A673 (cell line): ENCODE measurements around the gene RNF123. TPM values are rescaled to one million over a fixed set of nuclear protein-coding genes. Genes with fewer than 3 reads are reported as not detected.

Experiments used
- BruUV-seq: library from RNA; stranded (reverse); fragments of 400-500 nt; replicated peaks from 2 replicates; lab custom pipeline; 2021; lab: Mats Ljungman, UMichigan
- CTCF ChIA-PET: fragments of 300-600 bp; sonication (Branson Sonifier 250); formaldehyde crosslinking; loops from one replicate; lab custom pipeline; 2022; ENCODE audit warnings: antibody characterized with exemption; lab: Charles Lee
- POLR2A ChIA-PET: fragments of 300-600 bp; sonication (Branson Sonifier 250); formaldehyde crosslinking; loops from one replicate; lab custom pipeline; 2022; ENCODE audit warnings: antibody characterized with exemption; ENCODE audit not compliant: low non-redundant PET; lab: Charles Lee
- DNase-seq: peaks from one replicate; pipeline ENCODE4 v3.0.0-alpha.2; 2015; ENCODE audit warnings: low spot score
- H3K27ac ChIP-seq: fragments of 200-600 bp; sonication (generic); 2 replicates; pipeline ENCODE4 v1.5.1; 2016; ENCODE audit warnings: mixed run types, low read depth, mild to moderate bottlenecking, mixed read lengths, antibody characterized with exemption, low read length; ENCODE audit not compliant: poor library complexity, severe bottlenecking
- H3K27me3 ChIP-seq: fragments of 200-600 bp; sonication (generic); replicated peaks from 2 replicates; pipeline ENCODE4 v1.6.1; 2017; ENCODE audit warnings: mixed run types, low read depth, mild to moderate bottlenecking, mixed read lengths, antibody characterized with exemption, low read length; ENCODE audit not compliant: insufficient read depth, poor library complexity
- H3K36me3 ChIP-seq: fragments of 200-600 bp; sonication (generic); 2 replicates; pipeline ENCODE4 v1.6.1; 2016; ENCODE audit warnings: mixed run types, mild to moderate bottlenecking, mixed read lengths, antibody characterized with exemption, low read length; ENCODE audit not compliant: insufficient read depth, poor library complexity, severe bottlenecking
- H3K4me1 ChIP-seq: fragments of 200-600 bp; sonication (generic); 2 replicates; pipeline ENCODE4 v1.6.1; 2017; ENCODE audit warnings: mixed run types, mild to moderate bottlenecking, mixed read lengths, antibody characterized with exemption, low read length; ENCODE audit not compliant: insufficient read depth, poor library complexity, severe bottlenecking
- H3K4me3 ChIP-seq: fragments of 200-600 bp; sonication (generic); 2 replicates; pipeline ENCODE4 v1.5.1; 2016; ENCODE audit warnings: low read depth, mixed run types, mild to moderate bottlenecking, mixed read lengths, low read length; ENCODE audit not compliant: poor library complexity, severe bottlenecking
- H3K9me3 ChIP-seq: fragments of 200-600 bp; sonication (generic); 2 replicates; pipeline ENCODE4 v1.6.1; 2016; ENCODE audit warnings: mixed run types, low read depth, mild to moderate bottlenecking, mixed read lengths, antibody characterized with exemption, low read length; ENCODE audit not compliant: poor library complexity, severe bottlenecking
- EZH2 ChIP-seq: fragments of 200-600 bp; sonication (generic); IDR thresholded peaks from 2 replicates; pipeline ENCODE4 v1.6.1; 2017; ENCODE audit warnings: borderline replicate concordance, low read depth, mild to moderate bottlenecking, mixed read lengths, antibody characterized with exemption, low read length; ENCODE audit not compliant: poor library complexity, severe bottlenecking
- intact Hi-C: fragments of 100-400 bp; cut with micrococcal nuclease; formaldehyde crosslinking; loops from one replicate; pipeline ENCODE4 v1.10.0; 2022; ENCODE audit not compliant: unreplicated experiment
- total RNA-seq: library from RNA; stranded (reverse); gene quantifications from 2 replicates; pipeline ENCODE4 v1.2.3, GENCODE V29; 2021
- TF ChIP-seq, protein P1 (sequence below): fragments of 300-800, 200-600 bp; sonication (generic); conservative IDR thresholded peaks from 2 replicates; pipeline ENCODE4 v1.5.1; 2017; ENCODE audit warnings: low read depth, mild to moderate bottlenecking, antibody characterized with exemption, low read length, moderate library complexity, mixed read lengths

Gene RNF123
- total RNA-seq, 1 experiment from 2014 or later = 31.5 TPM

DNA sequence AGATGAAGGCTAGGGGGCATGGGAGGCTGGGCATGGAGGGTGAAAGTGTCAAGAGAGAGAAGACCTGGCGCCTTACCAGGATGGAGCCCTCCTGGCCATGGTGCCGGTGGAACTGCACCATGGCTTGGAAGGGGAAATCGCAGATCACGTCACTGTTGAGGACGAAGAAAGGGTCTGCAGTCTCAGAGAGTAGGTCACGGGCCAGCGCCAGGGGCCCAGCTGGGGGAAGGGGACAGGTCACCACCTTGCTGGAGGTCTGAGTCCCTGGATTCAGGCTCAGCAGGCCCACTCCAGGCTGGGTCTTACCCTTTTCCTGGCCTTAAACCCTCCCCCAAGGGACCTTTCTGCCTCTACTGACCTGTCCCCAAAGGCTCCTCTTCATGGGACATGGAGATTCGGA is 33.5 kb downstream of the RNF123 start:
- CTCF ChIA-PET = no interaction called here
- Histone ChIP-seq H3K36me3 (peaks cover 5% of the 10 kb centered on the region), H3K4me1 (no peaks in the 10 kb centered on the region), H3K27ac (peak overlapping the region; percentile 85), H3K9me3 (no peaks in the 10 kb centered on the region), H3K4me3 (peak overlapping the region; percentile 83), H3K27me3 (no peaks in the 10 kb centered on the region)
- intact Hi-C loops = loop anchor here (10.0 kb wide), 1 partner anchor 122 kb away; no protein-coding TSS in a partner anchor
- no TSS peak for BruUV-seq
- POLR2A ChIA-PET = no interaction called here
- no peak for DNase-seq
- TF ChIP-seq EZH2 = no peak
- TF ChIP-seq, protein P1, sequence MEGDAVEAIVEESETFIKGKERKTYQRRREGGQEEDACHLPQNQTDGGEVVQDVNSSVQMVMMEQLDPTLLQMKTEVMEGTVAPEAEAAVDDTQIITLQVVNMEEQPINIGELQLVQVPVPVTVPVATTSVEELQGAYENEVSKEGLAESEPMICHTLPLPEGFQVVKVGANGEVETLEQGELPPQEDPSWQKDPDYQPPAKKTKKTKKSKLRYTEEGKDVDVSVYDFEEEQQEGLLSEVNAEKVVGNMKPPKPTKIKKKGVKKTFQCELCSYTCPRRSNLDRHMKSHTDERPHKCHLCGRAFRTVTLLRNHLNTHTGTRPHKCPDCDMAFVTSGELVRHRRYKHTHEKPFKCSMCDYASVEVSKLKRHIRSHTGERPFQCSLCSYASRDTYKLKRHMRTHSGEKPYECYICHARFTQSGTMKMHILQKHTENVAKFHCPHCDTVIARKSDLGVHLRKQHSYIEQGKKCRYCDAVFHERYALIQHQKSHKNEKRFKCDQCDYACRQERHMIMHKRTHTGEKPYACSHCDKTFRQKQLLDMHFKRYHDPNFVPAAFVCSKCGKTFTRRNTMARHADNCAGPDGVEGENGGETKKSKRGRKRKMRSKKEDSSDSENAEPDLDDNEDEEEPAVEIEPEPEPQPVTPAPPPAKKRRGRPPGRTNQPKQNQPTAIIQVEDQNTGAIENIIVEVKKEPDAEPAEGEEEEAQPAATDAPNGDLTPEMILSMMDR = no peak

DNA sequence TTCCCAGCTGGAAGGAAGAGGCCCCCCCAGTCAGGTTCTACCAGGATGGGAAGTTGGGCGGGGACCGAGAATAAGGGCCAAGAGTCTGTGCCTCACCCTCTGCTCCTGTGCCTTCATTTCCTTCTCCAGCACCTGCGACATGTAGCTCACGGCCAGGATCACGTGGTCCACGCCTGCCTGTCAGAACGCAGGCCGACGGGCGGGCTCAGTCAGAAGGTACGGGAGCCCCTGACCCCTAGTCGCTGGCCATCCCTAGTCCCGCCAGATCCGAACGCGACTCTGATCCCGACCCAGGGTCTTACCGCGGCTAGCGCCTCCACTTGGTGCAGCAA is 33.9 kb downstream of the RNF123 start:
- intact Hi-C loops = loop anchor here (10.0 kb wide), 1 partner anchor 122 kb away; no protein-coding TSS in a partner anchor
- BruUV-seq = TSS peak; percentile 36
- no peaks in the 10 kb centered on the region for H3K27me3 ChIP-seq
- H3K4me3 ChIP-seq = peak overlapping the region; percentile 83
- H3K36me3 ChIP-seq = peaks cover 5% of the 10 kb centered on the region
- H3K9me3 ChIP-seq = no peaks in the 10 kb centered on the region
- no peaks in the 10 kb centered on the region for H3K4me1 ChIP-seq
- DNase-seq = peak; percentile 15
- ChIA-PET POLR2A (no interaction called here), CTCF (no interaction called here)
- no peak for TF ChIP-seq EZH2
- TF ChIP-seq, protein P1 = no peak
- H3K27ac ChIP-seq = peak overlapping the region; percentile 85

DNA sequence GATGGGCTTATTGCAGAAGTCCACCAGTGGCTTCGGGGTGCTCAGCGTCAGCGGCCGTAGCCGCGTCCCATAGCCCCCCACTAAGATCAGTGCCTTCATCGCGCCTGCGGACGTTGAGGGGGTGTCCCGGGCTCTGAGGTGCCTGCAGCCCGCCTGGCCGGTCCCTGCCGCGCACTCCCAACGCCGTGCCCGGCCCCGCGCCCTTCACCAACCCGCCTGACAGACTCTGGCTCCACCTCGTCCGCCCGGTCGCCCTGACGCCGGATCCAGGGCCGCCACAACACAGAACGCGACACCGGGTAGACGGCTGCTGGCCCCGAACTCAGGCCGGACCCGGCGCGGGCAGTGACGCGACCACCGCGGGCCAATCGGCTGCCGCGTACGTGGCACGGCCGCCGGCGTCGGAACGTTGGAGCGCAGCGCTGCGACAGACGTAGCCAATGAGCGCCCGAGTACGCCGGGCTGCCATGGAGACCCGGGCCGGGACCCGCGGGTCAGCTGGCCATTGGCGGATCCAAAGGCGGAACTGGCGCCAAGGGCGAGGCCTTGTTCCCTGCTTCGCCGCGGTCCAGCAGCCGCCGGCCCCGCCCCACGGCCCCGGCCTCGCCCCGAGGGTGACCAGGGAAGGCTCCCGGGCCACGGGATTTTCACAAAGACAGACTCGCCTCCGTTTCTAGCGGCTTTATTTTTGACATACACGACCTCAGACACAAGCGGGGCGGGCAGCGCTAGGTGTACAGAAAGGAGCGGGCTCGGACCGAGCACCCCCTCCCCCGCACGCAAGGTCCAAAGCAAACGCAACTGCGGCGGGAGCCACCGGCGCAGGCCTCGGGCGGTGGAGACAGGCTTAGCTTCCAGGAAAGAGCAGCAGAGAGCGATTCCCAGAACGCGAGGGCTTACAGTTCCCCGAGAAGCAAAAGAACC is 34.5 kb downstream of the RNF123 start, which contains the start of gene GMPPB:
Gene GMPPB, minus strand, starts transcription at position 324 of the 924 bp plus-strand sequence. Its CDS starts 225 bp downstream, at position 99.
- Histone ChIP-seq H3K36me3 (peaks cover 5% of the 10 kb centered on the region), H3K9me3 (no peaks in the 10 kb centered on the region), H3K27ac (peak within 1 kb of the TSS; percentile 85), H3K27me3 (no peaks in the 10 kb centered on the region), H3K4me1 (no peaks in the 10 kb centered on the region), H3K4me3 (peak within 1 kb of the TSS; percentile 83)
- POLR2A ChIA-PET = no interaction called here
- TF ChIP-seq, protein P1 = no peak
- no peak for TF ChIP-seq EZH2
- no TSS peak for BruUV-seq
- intact Hi-C loops = loop anchor here (10.0 kb wide), 1 partner anchor 121 kb away; no protein-coding TSS in a partner anchor
- peak; percentile 88 for DNase-seq
- CTCF ChIA-PET = interaction anchor here (1.0 kb wide), 1 partner anchor 184 kb away, joined by 3 read pairs; no protein-coding TSS in a partner anchor
